ENCODE data around the gene TSSK6.

DNA sequence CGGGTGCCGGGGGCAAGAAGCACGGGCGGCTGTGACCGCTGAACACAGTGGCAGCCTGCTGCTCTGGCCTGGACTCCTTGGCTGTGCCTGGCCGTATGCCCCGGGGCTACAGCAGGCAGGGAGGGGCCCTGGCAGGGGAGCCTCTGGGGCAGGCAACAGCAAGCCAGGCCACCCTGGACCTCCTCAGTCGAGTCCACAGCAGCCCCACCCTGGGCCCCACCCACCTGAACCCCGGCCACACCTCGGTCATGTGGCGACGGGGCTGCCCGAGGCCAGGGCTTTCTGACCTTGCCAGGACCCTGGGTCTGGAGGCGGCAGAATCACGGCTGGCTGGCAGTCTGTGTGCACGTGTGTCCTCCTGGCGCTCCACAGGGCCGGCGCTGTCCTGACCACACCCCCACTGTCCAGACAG, 31.4 kb upstream of the TSSK6 start:
- TF ChIP-seq, protein P1, sequence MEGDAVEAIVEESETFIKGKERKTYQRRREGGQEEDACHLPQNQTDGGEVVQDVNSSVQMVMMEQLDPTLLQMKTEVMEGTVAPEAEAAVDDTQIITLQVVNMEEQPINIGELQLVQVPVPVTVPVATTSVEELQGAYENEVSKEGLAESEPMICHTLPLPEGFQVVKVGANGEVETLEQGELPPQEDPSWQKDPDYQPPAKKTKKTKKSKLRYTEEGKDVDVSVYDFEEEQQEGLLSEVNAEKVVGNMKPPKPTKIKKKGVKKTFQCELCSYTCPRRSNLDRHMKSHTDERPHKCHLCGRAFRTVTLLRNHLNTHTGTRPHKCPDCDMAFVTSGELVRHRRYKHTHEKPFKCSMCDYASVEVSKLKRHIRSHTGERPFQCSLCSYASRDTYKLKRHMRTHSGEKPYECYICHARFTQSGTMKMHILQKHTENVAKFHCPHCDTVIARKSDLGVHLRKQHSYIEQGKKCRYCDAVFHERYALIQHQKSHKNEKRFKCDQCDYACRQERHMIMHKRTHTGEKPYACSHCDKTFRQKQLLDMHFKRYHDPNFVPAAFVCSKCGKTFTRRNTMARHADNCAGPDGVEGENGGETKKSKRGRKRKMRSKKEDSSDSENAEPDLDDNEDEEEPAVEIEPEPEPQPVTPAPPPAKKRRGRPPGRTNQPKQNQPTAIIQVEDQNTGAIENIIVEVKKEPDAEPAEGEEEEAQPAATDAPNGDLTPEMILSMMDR (conservative IDR thresholded peaks at IDR 0.05 in 1 of 2, IDR thresholded peaks at IDR 0.05 in 1 of 2; ENCODE audit: extremely low read depth in 1 of 2, insufficient read depth in 1 of 2, low read depth in 1 of 2, low read length in 2 of 2): no peak
- no peak for TF ChIP-seq EZH2 (IDR thresholded peaks at IDR 0.05; ENCODE audit: borderline replicate concordance, low read length)
